NCI-H748 treated with DMSO at 0.1 percent for 48 hours (cell line): Measurements from ENCODE around the gene DAZ1.
"Not testable (repeated sequence)": the region's sequence is repeated elsewhere in the genome, so short reads cannot be mapped to it uniquely, and the experiment has no call there.

Experiments
- DNase-seq: peaks from one replicate; lab custom pipeline; 2025; lab: John Stamatoyannopoulos, UW

DAZ1 gene, protein sequence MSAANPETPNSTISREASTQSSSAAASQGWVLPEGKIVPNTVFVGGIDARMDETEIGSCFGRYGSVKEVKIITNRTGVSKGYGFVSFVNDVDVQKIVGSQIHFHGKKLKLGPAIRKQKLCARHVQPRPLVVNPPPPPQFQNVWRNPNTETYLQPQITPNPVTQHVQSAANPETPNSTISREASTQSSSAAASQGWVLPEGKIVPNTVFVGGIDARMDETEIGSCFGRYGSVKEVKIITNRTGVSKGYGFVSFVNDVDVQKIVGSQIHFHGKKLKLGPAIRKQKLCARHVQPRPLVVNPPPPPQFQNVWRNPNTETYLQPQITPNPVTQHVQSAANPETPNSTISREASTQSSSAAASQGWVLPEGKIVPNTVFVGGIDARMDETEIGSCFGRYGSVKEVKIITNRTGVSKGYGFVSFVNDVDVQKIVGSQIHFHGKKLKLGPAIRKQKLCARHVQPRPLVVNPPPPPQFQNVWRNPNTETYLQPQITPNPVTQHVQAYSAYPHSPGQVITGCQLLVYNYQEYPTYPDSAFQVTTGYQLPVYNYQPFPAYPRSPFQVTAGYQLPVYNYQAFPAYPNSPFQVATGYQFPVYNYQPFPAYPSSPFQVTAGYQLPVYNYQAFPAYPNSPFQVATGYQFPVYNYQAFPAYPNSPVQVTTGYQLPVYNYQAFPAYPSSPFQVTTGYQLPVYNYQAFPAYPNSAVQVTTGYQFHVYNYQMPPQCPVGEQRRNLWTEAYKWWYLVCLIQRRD

DNA sequence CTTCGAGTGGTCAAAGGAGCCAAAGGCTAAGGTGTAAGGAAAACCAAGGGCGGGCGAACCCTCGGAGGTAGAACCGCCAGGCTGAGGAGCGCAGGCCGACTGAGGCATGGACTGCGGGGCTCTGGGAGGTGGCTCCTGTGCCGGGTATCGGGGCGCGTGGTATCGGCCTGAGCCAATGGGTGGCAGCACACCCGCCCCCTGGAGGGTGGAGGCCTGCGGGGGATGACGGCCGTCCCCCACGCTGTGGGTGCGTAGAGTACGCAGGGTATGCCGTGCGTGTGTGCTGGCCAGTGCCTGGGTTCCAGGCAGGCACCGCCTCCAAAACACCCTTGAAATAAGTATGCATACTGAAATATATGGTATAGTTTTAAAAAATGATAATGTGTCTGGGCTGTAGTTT lies at the start of gene DAZ1:
DAZ1 (minus strand) TSS at position 101 of the 400 bp plus-strand sequence. CDS start 208 bp downstream, outside the sequence.
- DNase-seq: not testable (repeated sequence)

DNA sequence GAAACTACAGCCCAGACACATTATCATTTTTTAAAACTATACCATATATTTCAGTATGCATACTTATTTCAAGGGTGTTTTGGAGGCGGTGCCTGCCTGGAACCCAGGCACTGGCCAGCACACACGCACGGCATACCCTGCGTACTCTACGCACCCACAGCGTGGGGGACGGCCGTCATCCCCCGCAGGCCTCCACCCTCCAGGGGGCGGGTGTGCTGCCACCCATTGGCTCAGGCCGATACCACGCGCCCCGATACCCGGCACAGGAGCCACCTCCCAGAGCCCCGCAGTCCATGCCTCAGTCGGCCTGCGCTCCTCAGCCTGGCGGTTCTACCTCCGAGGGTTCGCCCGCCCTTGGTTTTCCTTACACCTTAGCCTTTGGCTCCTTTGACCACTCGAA lies 20.4 kb upstream of the DAZ1 start, which contains the start of gene DAZ2:
DAZ2 (plus strand) TSS at position 301 of the 400 bp plus-strand sequence. CDS start 208 bp downstream, outside the sequence.
- not testable (repeated sequence) for DNase-seq

DNA sequence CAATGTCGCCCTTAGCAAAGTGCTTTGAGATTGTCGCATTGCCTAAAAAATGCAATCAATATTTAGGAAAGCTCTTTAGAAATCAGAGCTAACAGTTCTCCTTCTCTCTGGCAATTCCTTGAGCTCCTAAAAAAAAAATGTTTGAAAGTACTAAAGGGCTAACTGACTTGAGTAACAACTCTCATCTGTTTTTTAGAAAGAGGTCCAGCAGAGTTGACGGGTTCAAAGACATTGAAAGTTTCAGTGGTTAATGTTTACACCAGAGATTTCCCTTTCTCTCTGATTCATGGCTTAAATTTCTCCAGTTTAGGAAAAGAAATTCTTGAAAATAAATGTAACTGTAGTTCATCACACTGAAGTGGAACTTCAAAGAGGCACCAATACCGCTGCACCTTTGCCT lies 11.9 kb upstream of the DAZ1 start:
- not testable (repeated sequence) for DNase-seq

DNA sequence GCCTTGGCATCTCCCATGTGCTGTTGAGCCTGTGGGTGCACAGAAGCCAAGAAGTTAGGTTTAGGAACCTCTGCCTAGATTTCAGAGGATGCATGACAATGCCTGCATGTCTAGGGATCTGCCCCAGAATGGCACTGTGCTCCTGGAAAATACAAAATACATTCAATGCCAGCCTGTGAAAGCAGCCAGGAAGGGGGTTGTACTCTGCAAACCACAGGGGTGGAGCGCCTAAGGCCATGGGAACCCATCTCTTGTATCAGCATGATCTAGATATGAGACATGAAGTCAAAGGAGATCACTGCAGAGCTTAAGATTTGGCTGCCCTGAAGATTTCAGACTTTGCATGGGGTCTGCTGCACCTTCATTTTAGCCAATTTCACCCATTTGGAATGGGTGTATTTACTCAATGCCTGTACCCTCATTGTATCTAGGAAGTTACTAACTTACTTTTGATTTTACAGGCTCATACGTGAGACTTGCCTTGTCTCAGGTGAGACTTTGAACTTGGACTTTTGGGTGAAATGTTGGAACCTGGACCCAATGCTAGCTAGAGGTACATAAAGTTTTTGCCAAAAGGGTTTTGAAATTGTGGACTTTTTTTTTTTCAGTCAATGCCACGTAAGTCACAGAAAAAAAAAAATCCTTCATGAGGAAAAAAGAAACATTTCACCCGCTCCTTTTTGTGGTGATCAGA lies 11.1 kb upstream of the DAZ1 start:
- DNase-seq: not testable (repeated sequence)

DNA sequence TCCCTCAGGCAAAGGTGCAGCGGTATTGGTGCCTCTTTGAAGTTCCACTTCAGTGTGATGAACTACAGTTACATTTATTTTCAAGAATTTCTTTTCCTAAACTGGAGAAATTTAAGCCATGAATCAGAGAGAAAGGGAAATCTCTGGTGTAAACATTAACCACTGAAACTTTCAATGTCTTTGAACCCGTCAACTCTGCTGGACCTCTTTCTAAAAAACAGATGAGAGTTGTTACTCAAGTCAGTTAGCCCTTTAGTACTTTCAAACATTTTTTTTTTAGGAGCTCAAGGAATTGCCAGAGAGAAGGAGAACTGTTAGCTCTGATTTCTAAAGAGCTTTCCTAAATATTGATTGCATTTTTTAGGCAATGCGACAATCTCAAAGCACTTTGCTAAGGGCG lies 8.6 kb upstream of the DAZ1 start:
- not testable (repeated sequence) for DNase-seq
